Upper lobe of right lung (tissue), 1 donor: ENCODE data around the gene SLC6A1. TPM values are rescaled to one million over a fixed set of nuclear protein-coding genes. Genes with fewer than 3 reads are reported as not detected.
"Not testable (repeated sequence)": the region's sequence is repeated elsewhere in the genome, so short reads cannot be mapped to it uniquely, and the experiment has no call there.

ENCODE experiments used
- ATAC-seq: fragments of 200-7000 bp; cut with Tn5 transposase; one replicate; pipeline ENCODE4 v1.9.1; 2020; ENCODE audit warnings: mild to moderate bottlenecking, moderate library complexity
- DNase-seq: peaks from one replicate; pipeline ENCODE4 v3.0.0-alpha.2; 2020
- H3K27ac ChIP-seq: fragments of 200-600 bp; one replicate; pipeline ENCODE4 v1.8.0; 2022
- H3K27me3 ChIP-seq: fragments of 200-600 bp; one replicate; pipeline ENCODE4 v1.8.0; 2022; ENCODE audit warnings: mild to moderate bottlenecking
- H3K36me3 ChIP-seq: fragments of 200-600 bp; one replicate; pipeline ENCODE4 v1.8.0; 2022
- H3K4me1 ChIP-seq: fragments of 200-600 bp; one replicate; pipeline ENCODE4 v1.8.0; 2022
- H3K4me3 ChIP-seq: fragments of 200-600 bp; one replicate; pipeline ENCODE4 v1.8.0; 2022; ENCODE audit warnings: mild to moderate bottlenecking
- H3K9me3 ChIP-seq: fragments of 200-600 bp; one replicate; pipeline ENCODE4 v1.8.0; 2022
- intact Hi-C: fragments of 100-400 bp; cut with DNase I; formaldehyde crosslinking; loops from one replicate; pipeline ENCODE4 v1.11.0; 2022
- total RNA-seq: library from RNA; stranded (reverse); fragmentation: NEBNext Ultra II Directional; extraction: Animal tissue kit (Norgen Biotek cat#: 25700); gene quantifications from one replicate; pipeline ENCODE4 v1.2.1, GENCODE V29; 2021
- TF ChIP-seq, protein P1 (sequence below): fragments of 200-600 bp; IDR thresholded peaks from one replicate; pipeline ENCODE4 v1.8.0; 2022; ENCODE audit warnings: antibody characterized with exemption
- donor health status: DM: no; HTN: yes; CAD: no; lungs with severe emphysema.

Gene SLC6A1
- total RNA-seq, 1 donor from 2014 or later: 0.84 TPM

DNA sequence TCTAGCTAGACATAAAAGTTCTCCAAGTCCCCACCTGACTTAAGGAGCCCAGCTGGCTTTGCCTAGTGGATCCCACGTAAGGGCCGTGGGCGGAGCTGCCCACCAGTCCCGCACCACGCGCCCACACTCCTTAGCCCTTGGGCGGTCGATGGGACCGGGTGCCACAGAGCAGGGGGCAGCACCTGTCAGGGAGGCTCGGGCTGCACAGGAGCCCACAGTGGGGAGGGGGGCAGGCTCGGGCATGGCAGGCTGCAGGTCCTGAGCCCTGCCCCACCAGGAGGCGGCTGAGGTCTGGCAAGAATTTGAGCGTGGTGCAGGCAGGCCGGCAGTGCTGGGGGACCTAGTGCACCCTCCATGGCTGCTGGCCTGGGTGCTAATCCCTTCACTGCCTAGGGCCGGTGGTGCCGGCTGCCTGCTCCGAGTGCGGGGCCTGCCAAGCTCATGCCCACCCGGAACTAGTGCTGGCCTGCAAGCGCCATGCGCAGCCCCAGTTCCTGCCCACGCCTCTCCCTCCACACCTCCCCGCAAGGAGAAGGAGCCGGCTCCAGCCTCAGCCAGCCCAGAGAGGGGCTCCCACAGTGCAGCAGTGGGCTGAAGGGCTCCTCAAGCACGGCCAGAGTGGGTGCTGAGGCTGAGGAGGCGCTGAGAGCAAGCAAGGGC is 78.7 kb downstream of the SLC6A1 start:
- ATAC-seq (no peak), DNase-seq (no peak)
- intact Hi-C loops: no loop called here
- Histone ChIP-seq H3K27ac (no peak overlapping the region), H3K4me3 (no peak overlapping the region), H3K27me3 (no peaks in the 10 kb centered on the region), H3K4me1 (no peaks in the 10 kb centered on the region), H3K9me3 (no peaks in the 10 kb centered on the region), H3K36me3 (no peaks in the 10 kb centered on the region)
- TF ChIP-seq, protein P1, sequence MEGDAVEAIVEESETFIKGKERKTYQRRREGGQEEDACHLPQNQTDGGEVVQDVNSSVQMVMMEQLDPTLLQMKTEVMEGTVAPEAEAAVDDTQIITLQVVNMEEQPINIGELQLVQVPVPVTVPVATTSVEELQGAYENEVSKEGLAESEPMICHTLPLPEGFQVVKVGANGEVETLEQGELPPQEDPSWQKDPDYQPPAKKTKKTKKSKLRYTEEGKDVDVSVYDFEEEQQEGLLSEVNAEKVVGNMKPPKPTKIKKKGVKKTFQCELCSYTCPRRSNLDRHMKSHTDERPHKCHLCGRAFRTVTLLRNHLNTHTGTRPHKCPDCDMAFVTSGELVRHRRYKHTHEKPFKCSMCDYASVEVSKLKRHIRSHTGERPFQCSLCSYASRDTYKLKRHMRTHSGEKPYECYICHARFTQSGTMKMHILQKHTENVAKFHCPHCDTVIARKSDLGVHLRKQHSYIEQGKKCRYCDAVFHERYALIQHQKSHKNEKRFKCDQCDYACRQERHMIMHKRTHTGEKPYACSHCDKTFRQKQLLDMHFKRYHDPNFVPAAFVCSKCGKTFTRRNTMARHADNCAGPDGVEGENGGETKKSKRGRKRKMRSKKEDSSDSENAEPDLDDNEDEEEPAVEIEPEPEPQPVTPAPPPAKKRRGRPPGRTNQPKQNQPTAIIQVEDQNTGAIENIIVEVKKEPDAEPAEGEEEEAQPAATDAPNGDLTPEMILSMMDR: no peak

DNA sequence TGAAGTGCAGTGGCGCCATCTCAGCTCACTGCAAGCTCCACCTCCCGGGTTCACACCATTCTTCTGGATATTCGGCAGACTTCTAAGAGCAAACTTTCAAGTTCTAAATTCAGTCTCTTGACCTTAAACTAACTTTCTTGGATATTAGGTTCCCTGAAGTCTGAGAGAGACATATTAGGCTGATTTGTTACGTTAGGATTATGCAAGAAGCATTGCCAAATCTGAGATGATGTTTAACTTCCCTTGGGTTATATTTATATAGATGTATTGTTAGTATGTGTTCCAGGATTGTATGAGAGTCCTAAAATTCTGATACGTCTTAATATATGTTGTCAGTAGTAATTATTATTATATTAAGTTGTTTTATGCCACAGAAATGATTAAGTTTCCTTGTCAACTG is 80.1 kb downstream of the SLC6A1 start:
- Histone ChIP-seq H3K27me3 (no peaks in the 10 kb centered on the region), H3K4me1 (no peaks in the 10 kb centered on the region), H3K9me3 (no peaks in the 10 kb centered on the region), H3K4me3 (no peak overlapping the region), H3K27ac (no peak overlapping the region), H3K36me3 (no peaks in the 10 kb centered on the region)
- ATAC-seq (no peak), DNase-seq (no peak)
- TF ChIP-seq, protein P1: no peak
- intact Hi-C loops: no loop called here

- intact Hi-C loops: no loop called here
- Histone ChIP-seq H3K27me3 (no peaks in the 10 kb centered on the region), H3K36me3 (no peaks in the 10 kb centered on the region), H3K4me3 (no peak overlapping the region), H3K9me3 (no peaks in the 10 kb centered on the region), H3K4me1 (no peaks in the 10 kb centered on the region), H3K27ac (no peak overlapping the region)
- ATAC-seq: no peak
- no peak for DNase-seq
- TF ChIP-seq, protein P1: no peak
Measured at GRCh38 chr3:11074011-11074410, 81.5 kb downstream of the SLC6A1 start.

DNA sequence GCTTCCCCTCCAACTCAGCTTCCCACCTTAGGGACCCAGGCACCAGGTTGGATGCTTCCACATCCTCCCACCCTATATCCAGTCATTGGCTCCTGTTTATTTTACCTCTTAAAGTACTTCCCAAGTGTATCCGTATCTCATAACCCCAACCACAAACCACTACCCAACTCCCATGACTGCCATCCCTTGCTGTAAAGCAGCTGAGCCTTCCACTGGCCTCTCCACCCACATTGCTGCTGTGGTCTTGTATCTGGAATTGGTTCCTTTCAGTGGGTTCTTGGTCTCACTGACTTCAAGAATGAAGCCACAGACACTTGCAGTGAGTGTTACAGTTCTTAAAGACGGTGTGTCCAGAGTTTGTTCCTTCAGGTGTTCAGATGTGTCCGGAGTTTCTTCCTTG is 81.9 kb downstream of the SLC6A1 start:
- intact Hi-C loops: no loop called here
- H3K9me3 ChIP-seq: no peaks in the 10 kb centered on the region
- no peaks in the 10 kb centered on the region for H3K4me1 ChIP-seq
- no peak overlapping the region for H3K27ac ChIP-seq
- DNase-seq (no peak), ATAC-seq (no peak)
- TF ChIP-seq, protein P1: no peak
- no peaks in the 10 kb centered on the region for H3K36me3 ChIP-seq
- no peaks in the 10 kb centered on the region for H3K27me3 ChIP-seq
- no peak overlapping the region for H3K4me3 ChIP-seq

DNA sequence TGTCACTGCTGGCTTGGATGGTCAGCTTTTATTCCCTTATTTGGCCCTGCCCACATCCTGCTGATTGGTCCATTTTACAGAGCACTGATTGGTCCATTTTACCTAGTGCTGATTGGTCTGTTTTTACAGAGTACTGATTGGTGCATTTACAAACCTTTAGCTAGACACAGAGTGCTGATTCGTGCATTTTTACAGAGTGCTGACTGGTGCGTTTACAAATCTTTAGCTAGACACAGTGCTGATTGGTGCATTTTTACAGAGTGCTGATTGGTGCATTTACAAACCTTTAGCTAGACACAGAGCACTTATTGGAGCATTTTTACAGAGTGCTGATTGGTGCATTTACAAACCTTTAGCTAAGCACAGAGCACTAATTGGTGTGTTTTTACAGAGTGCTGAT is 82.6 kb downstream of the SLC6A1 start:
- H3K9me3 ChIP-seq, H3K4me3 ChIP-seq, H3K4me1 ChIP-seq, H3K36me3 ChIP-seq, H3K27ac ChIP-seq, DNase-seq, ATAC-seq, H3K27me3 ChIP-seq, intact Hi-C loops: not testable (repeated sequence)

GRCh38 chr3:11076711-11077110 is 84.2 kb downstream of the SLC6A1 start:
- no peaks in the 10 kb centered on the region for H3K27me3 ChIP-seq
- H3K27ac ChIP-seq: no peak overlapping the region
- no peaks in the 10 kb centered on the region for H3K4me1 ChIP-seq
- intact Hi-C loops: no loop called here
- TF ChIP-seq, protein P1: no peak
- H3K36me3 ChIP-seq: no peaks in the 10 kb centered on the region
- ATAC-seq: no peak
- DNase-seq: no peak
- no peaks in the 10 kb centered on the region for H3K9me3 ChIP-seq
- no peak overlapping the region for H3K4me3 ChIP-seq
